Hypothalamus (tissue), 51 donors: ENCODE results near the gene HDAC11.
A peak's percentile ranks its signal among the peaks of the same experiment; 100 is the strongest.

Source experiments
- DNase-seq, 51 donors: peaks; one replicate each; lab custom pipeline; 2025; lab: John Stamatoyannopoulos, UW

The HDAC11 gene

DNA sequence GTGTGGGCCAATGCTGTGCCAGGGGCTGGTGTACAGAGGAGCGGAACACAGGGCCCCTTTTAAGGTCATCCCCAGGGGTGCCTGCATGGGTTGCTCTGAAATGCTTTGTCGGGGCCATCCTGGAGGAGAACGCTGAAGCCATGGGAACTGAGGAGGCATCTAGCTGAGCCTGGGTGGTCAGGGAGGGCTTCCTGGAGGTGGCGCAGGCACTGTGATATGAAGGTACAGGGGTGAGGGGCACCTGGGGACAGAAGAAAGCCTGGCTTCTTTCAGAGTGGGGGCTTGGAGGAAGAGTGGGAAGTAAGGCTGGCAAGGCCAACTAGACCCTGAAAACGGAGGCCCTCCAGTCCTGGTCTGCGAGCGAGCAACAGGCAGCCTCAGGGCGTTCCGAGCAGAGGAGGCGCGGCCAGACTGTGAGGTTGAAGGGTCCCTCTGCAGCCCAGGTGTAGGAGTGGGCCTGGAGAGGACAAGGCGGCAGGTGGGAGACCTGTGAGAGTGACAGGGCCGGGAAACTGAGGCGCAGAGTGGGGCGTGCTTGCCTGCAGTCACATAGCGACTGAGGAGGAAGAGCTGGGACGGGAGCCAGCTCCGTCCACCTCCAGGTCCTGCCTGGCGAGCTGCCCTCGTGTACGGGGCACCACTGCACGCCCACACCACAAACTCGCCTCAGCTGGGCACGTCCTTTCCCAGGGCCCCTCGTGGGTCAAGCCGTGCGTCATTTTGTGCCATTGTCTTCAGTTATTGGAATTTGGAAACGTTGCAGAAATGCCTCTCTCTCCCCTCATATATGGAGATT, 72.9 kb downstream of the HDAC11 start:
- peak in 1 of 51 donors; percentile 12 for DNase-seq

DNA sequence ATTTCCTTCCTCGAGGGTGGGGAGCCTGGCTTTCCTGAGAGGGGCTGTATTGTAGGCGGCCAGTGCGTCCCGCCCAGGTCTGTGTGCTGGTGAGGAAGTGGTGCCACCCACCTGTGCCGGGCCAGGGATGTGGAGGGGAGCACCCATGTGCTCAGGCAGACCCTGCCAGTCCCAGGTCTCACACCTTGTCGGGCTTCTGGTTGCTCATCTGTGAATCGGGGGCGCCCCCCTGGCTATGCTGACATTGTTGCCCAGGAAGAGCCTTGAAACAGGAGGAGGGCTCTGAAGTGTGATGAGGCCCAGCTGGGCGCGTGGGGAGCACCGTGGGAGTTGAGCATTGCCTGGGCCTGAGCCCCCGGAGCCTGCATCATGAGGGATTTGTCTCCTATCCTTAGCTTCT, 73.6 kb downstream of the HDAC11 start:
- no peak for DNase-seq

DNA sequence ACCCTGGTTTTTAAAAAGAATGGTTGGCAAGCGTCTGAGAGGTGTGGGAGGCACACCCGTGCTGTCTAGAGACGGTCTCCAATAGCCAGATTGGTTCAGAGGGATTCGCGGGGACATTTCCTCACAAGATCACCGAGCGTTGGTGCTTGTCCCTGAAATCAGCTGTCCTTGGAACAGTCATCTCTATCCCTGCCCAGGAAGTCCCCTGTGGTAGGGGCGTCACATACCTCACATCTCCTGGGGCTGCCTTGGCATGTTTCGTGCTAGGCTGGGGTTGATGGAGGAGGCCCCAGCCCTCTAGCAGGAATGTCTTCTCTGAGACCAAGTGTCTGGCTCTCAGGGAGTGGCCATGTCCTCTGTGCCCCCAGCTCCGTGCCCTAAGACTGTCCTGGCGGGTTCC, 75.6 kb downstream of the HDAC11 start:
- DNase-seq = peak in 1 of 51 donors; percentile 37
